ENCODE results near the gene GALNT13.

- TF ChIP-seq CTCF (IDR thresholded peaks at IDR 0.05): no peak
- no peak for TF ChIP-seq EZH2 (IDR thresholded peaks at IDR 0.05; ENCODE audit: borderline replicate concordance, insufficient read depth, low read depth, low read length, poor library complexity, severe bottlenecking)
These were observed 5.1 kb upstream of the GALNT13 start for GRCh38 chr2:153866595-153866994.
